Immature natural killer cell (primary cell): ENCODE measurements around the gene SUN3. TPM values are rescaled to one million over a fixed set of nuclear protein-coding genes. Genes with fewer than 3 reads are reported as not detected.

Source experiments
- DNase-seq, 3 donors: peaks; one replicate each; pipeline ENCODE4 v3.0.0; 2022; ENCODE audit warnings: mixed read lengths in 1 of 3
- H3K27ac Mint-ChIP-seq, 6 donors: one replicate each; pipeline ENCODE4 v1.8.0; 2020; ENCODE audit warnings: mixed read lengths in 6 of 6, mild to moderate bottlenecking in 5 of 6, inconsistent platforms in 4 of 6, moderate library complexity in 3 of 6
- H3K27me3 Mint-ChIP-seq, 3 donors: one replicate each; pipeline ENCODE4 v1.8.0; 2020 to 2021; ENCODE audit warnings: low read depth in 3 of 3, mild to moderate bottlenecking in 3 of 3, mixed read lengths in 3 of 3, moderate library complexity in 3 of 3, inconsistent platforms in 1 of 3
- H3K36me3 Mint-ChIP-seq, 3 donors: one replicate each; pipeline ENCODE4 v1.8.0; 2020; ENCODE audit warnings: mixed read lengths in 3 of 3, inconsistent platforms in 2 of 3, mild to moderate bottlenecking in 2 of 3
- H3K4me1 Mint-ChIP-seq, 2 donors: one replicate each; pipeline ENCODE4 v1.8.0; 2020; ENCODE audit warnings: inconsistent platforms in 2 of 2, mild to moderate bottlenecking in 2 of 2, mixed read lengths in 2 of 2, moderate library complexity in 1 of 2
- H3K4me3 Mint-ChIP-seq, 5 donors: one replicate each; pipeline ENCODE4 v1.8.0; 2020; ENCODE audit warnings: mild to moderate bottlenecking in 5 of 5, mixed read lengths in 5 of 5, inconsistent platforms in 3 of 5, moderate library complexity in 3 of 5
- H3K9me3 Mint-ChIP-seq, 6 donors: one replicate each; pipeline ENCODE4 v1.8.0; 2020; ENCODE audit warnings: mild to moderate bottlenecking in 6 of 6, mixed read lengths in 6 of 6, inconsistent platforms in 4 of 6, moderate library complexity in 3 of 6
- polyA plus RNA-seq, 3 donors: library from polyadenylated mRNA; unstranded; fragments of 300-500 nt; fragmentation: Illumina TruSeq; gene quantifications; one replicate each; pipeline ENCODE4 v1.2.3, GENCODE V29; 2021

The SUN3 gene
- polyA plus RNA-seq, 3 donors from 2014 or later: not detected

DNA sequence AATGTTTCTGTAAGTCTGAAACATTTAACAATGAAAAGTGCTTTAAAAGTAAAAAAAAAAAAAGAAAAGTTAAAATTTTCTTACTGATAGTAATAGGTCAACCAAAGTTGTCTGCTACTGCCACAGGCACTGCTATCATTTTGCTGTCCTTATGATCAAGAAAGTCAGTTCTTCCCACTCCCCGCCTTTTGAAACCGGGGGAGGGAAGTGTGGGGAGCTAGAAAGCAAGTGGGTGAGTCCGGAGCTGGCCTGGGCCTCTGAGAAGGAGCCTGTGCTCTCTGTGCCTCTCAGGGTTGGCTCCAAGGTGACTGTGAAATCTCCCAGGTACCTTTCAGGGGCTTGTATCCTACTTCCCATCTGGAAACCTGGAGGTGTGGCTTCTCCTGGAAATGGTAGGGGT lies 13.7 kb upstream of the SUN3 start:
- peaks cover 28 to 37% of the 10 kb centered on the region in 2 donors for H3K4me1 Mint-ChIP-seq
- no peak overlapping the region for H3K27ac Mint-ChIP-seq
- H3K36me3 Mint-ChIP-seq: no peaks in the 10 kb centered on the region
- no peak for DNase-seq
- no peaks in the 10 kb centered on the region for H3K9me3 Mint-ChIP-seq
- H3K4me3 Mint-ChIP-seq: no peak overlapping the region
- H3K27me3 Mint-ChIP-seq: peaks cover 0 to 3% (median 3%) of the 10 kb centered on the region in 3 donors

GRCh38 chr7:48042216-48042615 lies 13.3 kb upstream of the SUN3 start:
- Mint-ChIP-seq H3K4me1 (peaks cover 28 to 37% of the 10 kb centered on the region in 2 donors), H3K27ac (no peak overlapping the region), H3K9me3 (no peaks in the 10 kb centered on the region), H3K4me3 (no peak overlapping the region), H3K36me3 (no peaks in the 10 kb centered on the region), H3K27me3 (peaks cover 0 to 3% (median 3%) of the 10 kb centered on the region in 3 donors)
- DNase-seq: no peak

DNA sequence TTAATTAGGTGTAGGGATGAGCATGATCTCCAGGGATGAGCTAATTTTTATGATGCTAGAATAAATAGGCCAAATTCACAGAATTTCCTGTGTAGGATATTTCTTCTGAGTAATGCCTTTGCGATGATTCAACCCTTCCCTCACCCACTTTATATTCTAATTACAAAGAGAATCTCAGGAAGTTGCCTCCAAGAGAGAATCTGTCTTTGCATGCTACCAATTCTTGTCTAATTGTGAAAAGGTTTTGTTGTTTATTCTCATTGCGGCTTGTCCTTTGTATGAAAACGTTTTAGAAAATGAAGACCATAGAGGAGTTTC lies 12.7 kb upstream of the SUN3 start:
- H3K4me3 Mint-ChIP-seq: no peak overlapping the region
- H3K27ac Mint-ChIP-seq: no peak overlapping the region
- peaks cover 23 to 36% of the 10 kb centered on the region in 2 donors for H3K4me1 Mint-ChIP-seq
- H3K27me3 Mint-ChIP-seq: peaks cover 0 to 6% (median 5%) of the 10 kb centered on the region in 3 donors
- no peak for DNase-seq
- H3K36me3 Mint-ChIP-seq: no peaks in the 10 kb centered on the region
- no peaks in the 10 kb centered on the region for H3K9me3 Mint-ChIP-seq

DNA sequence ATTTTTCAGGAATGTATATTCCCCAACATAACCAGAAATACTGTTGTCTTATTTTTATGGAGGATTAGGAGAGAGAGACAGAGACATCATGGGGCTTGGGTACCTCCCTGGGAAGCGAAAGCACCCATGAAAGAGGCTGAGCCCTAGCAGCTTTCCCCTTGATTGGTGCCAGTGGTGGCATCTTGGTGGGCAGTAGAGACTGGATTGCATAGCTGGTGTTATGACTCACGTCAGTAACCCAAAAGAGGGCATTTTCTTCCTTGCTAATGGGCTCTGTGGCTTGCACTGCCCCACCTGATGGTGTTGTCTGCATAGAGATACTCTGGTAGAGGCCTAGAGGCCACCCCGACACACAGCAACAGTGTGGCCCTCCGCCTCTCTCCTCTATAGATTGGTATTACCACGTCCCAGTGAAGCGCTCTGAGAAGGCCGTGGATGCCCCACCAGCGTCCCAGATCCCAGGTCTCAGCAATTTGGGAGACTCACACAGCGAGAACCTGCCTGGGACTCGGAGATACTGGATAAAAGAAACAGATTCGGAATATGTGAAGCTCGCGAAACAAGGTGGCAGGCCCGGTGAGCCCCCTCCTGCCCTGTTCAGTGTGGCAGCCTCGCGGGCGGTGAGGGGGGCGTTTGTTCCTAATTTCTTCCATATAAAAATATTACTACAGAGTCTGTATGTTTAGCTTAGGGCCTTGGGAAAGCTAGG lies 12.2 kb upstream of the SUN3 start:
- H3K9me3 Mint-ChIP-seq: no peaks in the 10 kb centered on the region
- H3K4me3 Mint-ChIP-seq: no peak overlapping the region
- H3K27ac Mint-ChIP-seq: no peak overlapping the region
- DNase-seq: no peak
- H3K36me3 Mint-ChIP-seq: no peaks in the 10 kb centered on the region
- H3K27me3 Mint-ChIP-seq: peaks cover 4 to 9% (median 7%) of the 10 kb centered on the region in 3 donors
- H3K4me1 Mint-ChIP-seq: peaks cover 22 to 36% of the 10 kb centered on the region in 2 donors

- Mint-ChIP-seq H3K27ac (no peak overlapping the region), H3K27me3 (peaks cover 15 to 24% (median 24%) of the 10 kb centered on the region in 3 donors), H3K36me3 (no peaks in the 10 kb centered on the region), H3K4me1 (peaks cover 14 to 28% of the 10 kb centered on the region in 2 donors), H3K9me3 (no peaks in the 10 kb centered on the region), H3K4me3 (no peak overlapping the region)
- DNase-seq: no peak
Observed at GRCh38 chr7:48038815-48039506, 10.1 kb upstream of the SUN3 start.

- H3K4me1 Mint-ChIP-seq: peaks cover 11 to 24% of the 10 kb centered on the region in 2 donors
- peaks cover 19 to 29% (median 26%) of the 10 kb centered on the region in 3 donors for H3K27me3 Mint-ChIP-seq
- no peaks in the 10 kb centered on the region for H3K9me3 Mint-ChIP-seq
- no peaks in the 10 kb centered on the region for H3K36me3 Mint-ChIP-seq
- peak overlapping the region; percentile 84 to 89 (median 87) for H3K4me3 Mint-ChIP-seq
- DNase-seq: peak; percentile 9 to 30 (median 19)
- H3K27ac Mint-ChIP-seq: peak overlapping the region in 5 of 6 donors; percentile 42 to 87 (median 83)
Observed at GRCh38 chr7:48035967-48036478, 7.1 kb upstream of the SUN3 start.

DNA sequence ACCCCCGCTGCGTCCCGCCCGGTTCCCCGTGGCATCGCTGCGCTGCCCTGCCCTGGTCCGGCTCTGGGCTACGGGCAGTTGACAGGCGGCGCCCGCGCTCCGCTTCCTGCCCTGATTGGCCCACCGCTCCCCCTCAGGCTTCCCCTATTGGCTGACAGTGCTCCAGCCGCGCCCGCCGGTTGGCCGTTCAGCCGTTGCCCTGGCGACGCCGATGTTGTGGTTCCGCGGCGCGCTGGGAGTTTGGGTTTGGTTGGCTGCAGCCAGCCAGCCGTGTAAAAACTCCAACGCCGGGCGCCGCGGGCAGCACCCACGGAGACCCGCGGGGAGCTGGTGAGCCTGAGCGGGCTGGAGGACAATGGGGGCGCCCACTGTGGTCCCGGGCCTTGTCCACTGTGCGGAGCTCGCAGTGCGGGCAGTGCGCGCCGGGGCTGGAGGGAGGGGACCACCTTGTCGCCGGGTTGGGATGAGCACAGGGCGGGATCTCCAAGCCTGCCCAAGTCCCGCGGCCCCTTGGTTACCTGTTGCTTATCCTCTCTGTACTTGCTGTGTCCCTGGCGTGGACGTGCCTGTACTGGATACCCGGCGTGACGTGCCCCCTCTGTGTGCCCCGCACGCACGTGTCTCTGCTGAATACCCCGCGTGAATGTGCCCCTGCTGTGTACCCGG lies 6.5 kb upstream of the SUN3 start, which contains the start of gene C7orf57:
Gene C7orf57, plus strand, starts transcription at position 243 of the 666 bp plus-strand sequence. CDS start 766 bp downstream, outside the sequence.
- H3K27me3 Mint-ChIP-seq: peaks cover 19 to 29% (median 26%) of the 10 kb centered on the region in 3 donors
- no peaks in the 10 kb centered on the region for H3K36me3 Mint-ChIP-seq
- H3K27ac Mint-ChIP-seq: peak within 1 kb of the TSS in 5 of 6 donors; percentile 42 to 87 (median 83)
- DNase-seq: peak; percentile 89 to 93 (median 91)
- no peaks in the 10 kb centered on the region for H3K9me3 Mint-ChIP-seq
- H3K4me1 Mint-ChIP-seq: peaks cover 11 to 24% of the 10 kb centered on the region in 2 donors
- H3K4me3 Mint-ChIP-seq: peak within 1 kb of the TSS; percentile 84 to 89 (median 87)

- DNase-seq: no peak
- peaks cover 25 to 35% (median 31%) of the 10 kb centered on the region in 3 donors for H3K27me3 Mint-ChIP-seq
- H3K9me3 Mint-ChIP-seq: no peaks in the 10 kb centered on the region
- H3K4me1 Mint-ChIP-seq: peaks cover 11 to 24% of the 10 kb centered on the region in 2 donors
- H3K36me3 Mint-ChIP-seq: no peaks in the 10 kb centered on the region
- H3K27ac Mint-ChIP-seq: no peak overlapping the region
- no peak overlapping the region for H3K4me3 Mint-ChIP-seq
Observed at GRCh38 chr7:48033922-48034321, 5.0 kb upstream of the SUN3 start.

GRCh38 chr7:48031111-48031510 lies 2.2 kb upstream of the SUN3 start:
- Mint-ChIP-seq H3K27ac (no peak overlapping the region), H3K9me3 (no peaks in the 10 kb centered on the region)

GRCh38 chr7:48025624-48026023 lies 3.3 kb downstream of the SUN3 start:
- DNase-seq: no peak
- H3K27me3 Mint-ChIP-seq: peaks cover 8 to 29% (median 13%) of the 10 kb centered on the region in 3 donors
- no peaks in the 10 kb centered on the region for H3K4me1 Mint-ChIP-seq
- peaks cover 0 to 26% (median 14%) of the 10 kb centered on the region in 6 donors for H3K9me3 Mint-ChIP-seq
- H3K27ac Mint-ChIP-seq: no peak overlapping the region
- peaks cover 0 to 11% (median 3%) of the 10 kb centered on the region in 3 donors for H3K36me3 Mint-ChIP-seq
- no peak overlapping the region for H3K4me3 Mint-ChIP-seq

More at GRCh38 chr7:48031111-48031510, 2.2 kb upstream of the SUN3 start:
- no peak for DNase-seq
- Mint-ChIP-seq H3K4me3 (no peak overlapping the region), H3K4me1 (peaks cover 7 to 14% of the 10 kb centered on the region in 2 donors), H3K27me3 (peaks cover 24 to 42% (median 25%) of the 10 kb centered on the region in 3 donors), H3K36me3 (no peaks in the 10 kb centered on the region)

GRCh38 chr7:48017674-48018073 lies 11.2 kb downstream of the SUN3 start:
- H3K27me3 Mint-ChIP-seq: peaks cover 7 to 21% (median 10%) of the 10 kb centered on the region in 3 donors
- DNase-seq: no peak
- peaks cover 3 to 19% (median 8%) of the 10 kb centered on the region in 3 donors for H3K36me3 Mint-ChIP-seq
- H3K4me3 Mint-ChIP-seq: no peak overlapping the region
- H3K9me3 Mint-ChIP-seq: peaks cover 6 to 21% (median 9%) of the 10 kb centered on the region in 6 donors
- no peak overlapping the region for H3K27ac Mint-ChIP-seq
- H3K4me1 Mint-ChIP-seq: no peaks in the 10 kb centered on the region

GRCh38 chr7:48016641-48017040 lies 12.3 kb downstream of the SUN3 start:
- DNase-seq: no peak
- no peak overlapping the region for H3K4me3 Mint-ChIP-seq
- H3K27me3 Mint-ChIP-seq: peaks cover 6 to 21% (median 10%) of the 10 kb centered on the region in 3 donors
- H3K4me1 Mint-ChIP-seq: peaks cover 0 to 2% of the 10 kb centered on the region in 2 donors
- no peak overlapping the region for H3K27ac Mint-ChIP-seq
- H3K9me3 Mint-ChIP-seq: peaks cover 5 to 19% (median 9%) of the 10 kb centered on the region in 6 donors
- peaks cover 3 to 16% (median 8%) of the 10 kb centered on the region in 3 donors for H3K36me3 Mint-ChIP-seq

DNA sequence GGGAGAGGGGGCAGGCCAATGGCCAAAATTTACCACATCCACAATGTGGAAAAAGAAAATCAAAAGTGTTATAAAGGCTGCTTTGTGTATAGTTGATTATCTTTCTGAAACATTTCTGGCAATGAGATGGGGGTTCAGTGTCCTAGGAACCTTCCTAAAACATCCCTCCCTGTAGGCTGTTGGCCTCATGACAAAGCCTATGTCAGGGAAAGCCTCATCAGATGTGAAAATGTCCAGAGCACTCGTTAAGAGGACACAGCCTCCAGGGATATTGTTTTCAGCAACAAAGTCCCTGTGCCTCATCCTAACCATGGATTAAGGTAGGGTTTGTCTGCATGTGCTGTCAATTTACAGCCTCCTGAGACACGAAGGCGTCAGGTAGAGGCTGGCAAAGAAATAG lies 17.0 kb downstream of the SUN3 start:
- Mint-ChIP-seq H3K27me3 (peaks cover 0 to 3% (median 3%) of the 10 kb centered on the region in 3 donors), H3K9me3 (no peaks in the 10 kb centered on the region), H3K36me3 (peaks cover 0 to 4% (median 3%) of the 10 kb centered on the region in 3 donors), H3K4me3 (no peak overlapping the region), H3K4me1 (peaks cover 0 to 6% of the 10 kb centered on the region in 2 donors), H3K27ac (no peak overlapping the region)
- no peak for DNase-seq
